WTC11 (cell line): ENCODE results near the gene RANBP3.

Source experiments
- CTCF ChIP-seq: fragments of 200-600 bp; IDR thresholded peaks from 2 replicates; pipeline ENCODE4 v1.8.0; 2022; ENCODE audit warnings: antibody characterized with exemption
- ELF4 ChIP-seq: sonication (generic); formaldehyde crosslinking; IDR thresholded peaks from 2 replicates; pipeline ENCODE4 v1.8.1; 2022; ENCODE audit warnings: low read depth, mild to moderate bottlenecking, moderate library complexity, missing genetic modification reagents
- NR2C2 ChIP-seq: sonication (generic); formaldehyde crosslinking; IDR thresholded peaks from 2 replicates; pipeline ENCODE4 v1.8.0; 2022; ENCODE audit warnings: mild to moderate bottlenecking, missing genetic modification reagents

- TF ChIP-seq NR2C2 (CRISPR knock-in tag) (no peak), CTCF (no peak), ELF4 (CRISPR knock-in tag) (no peak)
Measured at GRCh38 chr19:5956728-5957127, 21.2 kb downstream of the RANBP3 start.
